ENCODE measurements around the gene COMMD6.

GRCh38 chr13:75550159-75550567, 12.5 kb upstream of the COMMD6 start:
- TF ChIP-seq CTCF (conservative IDR thresholded peaks at IDR 0.05) (no peak), EZH2 (IDR thresholded peaks at IDR 0.05; ENCODE audit: low read depth) (no peak)

Data from PC-9 (cell line).